HepG2 (cell line): ENCODE measurements around the gene JDP2.

Source experiments
- ZNF614 ChIP-seq: IDR thresholded peaks from 2 replicates; pipeline ENCODE4 v1.6.1; 2018; ENCODE audit warnings: missing biosample characterization, missing genetic modification reagents, inconsistent platforms, borderline replicate concordance
- ZNF766 ChIP-seq: sonication (generic); formaldehyde crosslinking; IDR thresholded peaks from 2 replicates; pipeline ENCODE4 v1.5.0; 2020; ENCODE audit warnings: missing genetic modification reagents, borderline replicate concordance
- TF ChIP-seq, protein P1 (sequence below): IDR thresholded peaks from 2 replicates; pipeline ENCODE4 v1.6.1; 2016; ENCODE audit warnings: control low read depth

DNA sequence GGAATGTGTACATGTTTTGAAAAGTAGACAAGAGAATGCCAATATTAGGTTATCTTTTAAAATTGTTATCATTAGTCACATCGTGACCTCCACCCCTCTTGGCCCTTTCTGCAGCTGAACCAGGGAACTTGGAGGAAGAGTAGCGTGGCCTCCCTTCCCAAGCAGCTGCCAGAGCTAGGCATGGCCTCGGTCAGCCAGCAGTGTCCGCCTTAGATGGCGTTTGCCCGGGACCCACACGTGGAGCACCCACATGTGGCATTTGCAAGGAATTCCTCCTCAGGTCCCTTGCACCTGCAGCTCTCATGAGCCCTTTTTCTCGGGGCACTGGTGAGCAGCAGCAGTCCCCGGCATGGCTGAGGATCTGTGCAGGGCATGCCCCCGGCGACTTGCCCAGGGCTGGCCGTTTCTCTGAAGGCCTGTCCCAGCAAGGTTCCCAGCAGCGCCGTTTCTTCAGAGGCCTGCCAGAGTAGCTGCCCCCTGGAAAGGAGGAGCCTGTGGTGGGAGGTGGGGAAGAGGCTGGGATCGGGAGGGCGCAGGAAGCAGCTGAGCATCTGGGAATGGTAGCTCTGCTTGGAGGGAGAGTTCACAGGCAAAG lies 10.8 kb downstream of the JDP2 start:
- TF ChIP-seq ZNF614 (CRISPR knock-in tag) (no peak), ZNF766 (no peak)
- TF ChIP-seq, protein P1, sequence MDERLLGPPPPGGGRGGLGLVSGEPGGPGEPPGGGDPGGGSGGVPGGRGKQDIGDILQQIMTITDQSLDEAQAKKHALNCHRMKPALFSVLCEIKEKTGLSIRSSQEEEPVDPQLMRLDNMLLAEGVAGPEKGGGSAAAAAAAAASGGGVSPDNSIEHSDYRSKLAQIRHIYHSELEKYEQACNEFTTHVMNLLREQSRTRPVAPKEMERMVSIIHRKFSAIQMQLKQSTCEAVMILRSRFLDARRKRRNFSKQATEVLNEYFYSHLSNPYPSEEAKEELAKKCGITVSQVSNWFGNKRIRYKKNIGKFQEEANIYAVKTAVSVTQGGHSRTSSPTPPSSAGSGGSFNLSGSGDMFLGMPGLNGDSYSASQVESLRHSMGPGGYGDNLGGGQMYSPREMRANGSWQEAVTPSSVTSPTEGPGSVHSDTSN (CRISPR knock-in tag): no peak
